Right lobe of liver (tissue), 4 donors: Measurements from ENCODE around the gene DIS3L2.

ENCODE experiments used
- POLR2A ChIP-seq: fragments of 450-650 bp; IDR thresholded peaks from one replicate; pipeline ENCODE4 v1.6.1; 2017; ENCODE audit warnings: antibody characterized with exemption, mild to moderate bottlenecking
- TF ChIP-seq, protein P1 (sequence below), 4 donors: fragments of 200-600 bp in 3 of 4; fragments of 450-650 bp in 1 of 4; IDR thresholded peaks; one replicate each; pipeline versions ENCODE4 v1.5.1 to v1.8.0; 2016 to 2022; ENCODE audit warnings: antibody characterized with exemption in 4 of 4, mild to moderate bottlenecking in 2 of 4
- donor health status: DM: no; HTN: no; CAD: no.
- donor health status: DM: no; HTN: no; CAD: no.
- donor health status: DM: no; HTN: yes; CAD: no.

GRCh38 chr2:232225895-232226294 lies 264.4 kb downstream of the DIS3L2 start:
- TF ChIP-seq, protein P1, sequence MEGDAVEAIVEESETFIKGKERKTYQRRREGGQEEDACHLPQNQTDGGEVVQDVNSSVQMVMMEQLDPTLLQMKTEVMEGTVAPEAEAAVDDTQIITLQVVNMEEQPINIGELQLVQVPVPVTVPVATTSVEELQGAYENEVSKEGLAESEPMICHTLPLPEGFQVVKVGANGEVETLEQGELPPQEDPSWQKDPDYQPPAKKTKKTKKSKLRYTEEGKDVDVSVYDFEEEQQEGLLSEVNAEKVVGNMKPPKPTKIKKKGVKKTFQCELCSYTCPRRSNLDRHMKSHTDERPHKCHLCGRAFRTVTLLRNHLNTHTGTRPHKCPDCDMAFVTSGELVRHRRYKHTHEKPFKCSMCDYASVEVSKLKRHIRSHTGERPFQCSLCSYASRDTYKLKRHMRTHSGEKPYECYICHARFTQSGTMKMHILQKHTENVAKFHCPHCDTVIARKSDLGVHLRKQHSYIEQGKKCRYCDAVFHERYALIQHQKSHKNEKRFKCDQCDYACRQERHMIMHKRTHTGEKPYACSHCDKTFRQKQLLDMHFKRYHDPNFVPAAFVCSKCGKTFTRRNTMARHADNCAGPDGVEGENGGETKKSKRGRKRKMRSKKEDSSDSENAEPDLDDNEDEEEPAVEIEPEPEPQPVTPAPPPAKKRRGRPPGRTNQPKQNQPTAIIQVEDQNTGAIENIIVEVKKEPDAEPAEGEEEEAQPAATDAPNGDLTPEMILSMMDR (IDR thresholded peaks at IDR 0.05): no peak
- no peak for TF ChIP-seq POLR2A
